HG02623 (cell line): ENCODE measurements around the gene TACR1.
"Not testable (repeated sequence)": the region's sequence is repeated elsewhere in the genome, so short reads cannot be mapped to it uniquely, and the experiment has no call there.

ENCODE experiments used
- ATAC-seq: cut with Tn5 transposase; IDR thresholded peaks from one replicate; pipeline ENCODE4 v1.9.1; 2021; ENCODE audit warnings: moderate library complexity; ENCODE audit not compliant: unreplicated experiment

The TACR1 gene

GRCh38 chr2:75195076-75195691 is 4.1 kb downstream of the TACR1 start:
- ATAC-seq = no peak

GRCh38 chr2:75194184-75194868 is 5.0 kb downstream of the TACR1 start:
- ATAC-seq = no peak

GRCh38 chr2:75192496-75192895 is 6.8 kb downstream of the TACR1 start:
- ATAC-seq = no peak

GRCh38 chr2:75190271-75190990 is 8.9 kb downstream of the TACR1 start:
- ATAC-seq = no peak

- no peak for ATAC-seq
These were observed 12.5 kb downstream of the TACR1 start for GRCh38 chr2:75186821-75187220.

- ATAC-seq = no peak
These were observed 16.7 kb downstream of the TACR1 start for GRCh38 chr2:75182606-75183005.

- ATAC-seq = no peak
These were observed 18.8 kb downstream of the TACR1 start for GRCh38 chr2:75180476-75180875.

- no peak for ATAC-seq
These were observed 21.9 kb downstream of the TACR1 start for GRCh38 chr2:75177427-75177826.

- ATAC-seq = no peak
These were observed 23.9 kb downstream of the TACR1 start for GRCh38 chr2:75175456-75175855.

- ATAC-seq = no peak
These were observed 24.3 kb downstream of the TACR1 start for GRCh38 chr2:75174981-75175380.

GRCh38 chr2:75174519-75174918 is 24.8 kb downstream of the TACR1 start:
- no peak for ATAC-seq

GRCh38 chr2:75173740-75174139 is 25.6 kb downstream of the TACR1 start:
- no peak for ATAC-seq

GRCh38 chr2:75171423-75171822 is 27.9 kb downstream of the TACR1 start:
- not testable (repeated sequence) for ATAC-seq

- ATAC-seq = no peak
These were observed 28.4 kb downstream of the TACR1 start for GRCh38 chr2:75170889-75171288.

GRCh38 chr2:75168186-75168585 is 31.1 kb downstream of the TACR1 start:
- ATAC-seq = no peak

GRCh38 chr2:75166491-75166890 is 32.8 kb downstream of the TACR1 start:
- no peak for ATAC-seq

GRCh38 chr2:75162897-75163296 is 36.4 kb downstream of the TACR1 start:
- ATAC-seq = no peak

- ATAC-seq = no peak
These were observed 37.1 kb downstream of the TACR1 start for GRCh38 chr2:75162259-75162658.

- no peak for ATAC-seq
These were observed 41.9 kb downstream of the TACR1 start for GRCh38 chr2:75157435-75157834.

- no peak for ATAC-seq
These were observed 44.2 kb downstream of the TACR1 start for GRCh38 chr2:75155115-75155514.

- no peak for ATAC-seq
These were observed 46.1 kb downstream of the TACR1 start for GRCh38 chr2:75153221-75153620.

- not testable (repeated sequence) for ATAC-seq
These were observed 47.1 kb downstream of the TACR1 start for GRCh38 chr2:75152243-75152642.
